ENCODE data around the gene PDZK1IP1. TPM values are rescaled to one million over a fixed set of nuclear protein-coding genes. Genes with fewer than 3 reads are reported as not detected.

Gene PDZK1IP1
- total and polyA plus RNA-seq, 2 of the 13 experiments (the other 11 are each of a cell fraction or from before 2014, with no cell fraction given): 0.24 to 1.6 TPM

GRCh38 chr1:47238935-47239592 is 49.2 kb upstream of the PDZK1IP1 start (continued):
- TF ChIP-seq, protein P1, sequence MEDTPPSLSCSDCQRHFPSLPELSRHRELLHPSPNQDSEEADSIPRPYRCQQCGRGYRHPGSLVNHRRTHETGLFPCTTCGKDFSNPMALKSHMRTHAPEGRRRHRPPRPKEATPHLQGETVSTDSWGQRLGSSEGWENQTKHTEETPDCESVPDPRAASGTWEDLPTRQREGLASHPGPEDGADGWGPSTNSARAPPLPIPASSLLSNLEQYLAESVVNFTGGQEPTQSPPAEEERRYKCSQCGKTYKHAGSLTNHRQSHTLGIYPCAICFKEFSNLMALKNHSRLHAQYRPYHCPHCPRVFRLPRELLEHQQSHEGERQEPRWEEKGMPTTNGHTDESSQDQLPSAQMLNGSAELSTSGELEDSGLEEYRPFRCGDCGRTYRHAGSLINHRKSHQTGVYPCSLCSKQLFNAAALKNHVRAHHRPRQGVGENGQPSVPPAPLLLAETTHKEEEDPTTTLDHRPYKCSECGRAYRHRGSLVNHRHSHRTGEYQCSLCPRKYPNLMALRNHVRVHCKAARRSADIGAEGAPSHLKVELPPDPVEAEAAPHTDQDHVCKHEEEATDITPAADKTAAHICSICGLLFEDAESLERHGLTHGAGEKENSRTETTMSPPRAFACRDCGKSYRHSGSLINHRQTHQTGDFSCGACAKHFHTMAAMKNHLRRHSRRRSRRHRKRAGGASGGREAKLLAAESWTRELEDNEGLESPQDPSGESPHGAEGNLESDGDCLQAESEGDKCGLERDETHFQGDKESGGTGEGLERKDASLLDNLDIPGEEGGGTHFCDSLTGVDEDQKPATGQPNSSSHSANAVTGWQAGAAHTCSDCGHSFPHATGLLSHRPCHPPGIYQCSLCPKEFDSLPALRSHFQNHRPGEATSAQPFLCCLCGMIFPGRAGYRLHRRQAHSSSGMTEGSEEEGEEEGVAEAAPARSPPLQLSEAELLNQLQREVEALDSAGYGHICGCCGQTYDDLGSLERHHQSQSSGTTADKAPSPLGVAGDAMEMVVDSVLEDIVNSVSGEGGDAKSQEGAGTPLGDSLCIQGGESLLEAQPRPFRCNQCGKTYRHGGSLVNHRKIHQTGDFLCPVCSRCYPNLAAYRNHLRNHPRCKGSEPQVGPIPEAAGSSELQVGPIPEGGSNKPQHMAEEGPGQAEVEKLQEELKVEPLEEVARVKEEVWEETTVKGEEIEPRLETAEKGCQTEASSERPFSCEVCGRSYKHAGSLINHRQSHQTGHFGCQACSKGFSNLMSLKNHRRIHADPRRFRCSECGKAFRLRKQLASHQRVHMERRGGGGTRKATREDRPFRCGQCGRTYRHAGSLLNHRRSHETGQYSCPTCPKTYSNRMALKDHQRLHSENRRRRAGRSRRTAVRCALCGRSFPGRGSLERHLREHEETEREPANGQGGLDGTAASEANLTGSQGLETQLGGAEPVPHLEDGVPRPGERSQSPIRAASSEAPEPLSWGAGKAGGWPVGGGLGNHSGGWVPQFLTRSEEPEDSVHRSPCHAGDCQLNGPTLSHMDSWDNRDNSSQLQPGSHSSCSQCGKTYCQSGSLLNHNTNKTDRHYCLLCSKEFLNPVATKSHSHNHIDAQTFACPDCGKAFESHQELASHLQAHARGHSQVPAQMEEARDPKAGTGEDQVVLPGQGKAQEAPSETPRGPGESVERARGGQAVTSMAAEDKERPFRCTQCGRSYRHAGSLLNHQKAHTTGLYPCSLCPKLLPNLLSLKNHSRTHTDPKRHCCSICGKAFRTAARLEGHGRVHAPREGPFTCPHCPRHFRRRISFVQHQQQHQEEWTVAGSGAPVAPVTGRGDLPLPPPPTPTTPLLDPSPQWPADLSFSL (CRISPR knock-in tag; IDR thresholded peaks at IDR 0.05): no peak
- TF ChIP-seq, protein P2, sequence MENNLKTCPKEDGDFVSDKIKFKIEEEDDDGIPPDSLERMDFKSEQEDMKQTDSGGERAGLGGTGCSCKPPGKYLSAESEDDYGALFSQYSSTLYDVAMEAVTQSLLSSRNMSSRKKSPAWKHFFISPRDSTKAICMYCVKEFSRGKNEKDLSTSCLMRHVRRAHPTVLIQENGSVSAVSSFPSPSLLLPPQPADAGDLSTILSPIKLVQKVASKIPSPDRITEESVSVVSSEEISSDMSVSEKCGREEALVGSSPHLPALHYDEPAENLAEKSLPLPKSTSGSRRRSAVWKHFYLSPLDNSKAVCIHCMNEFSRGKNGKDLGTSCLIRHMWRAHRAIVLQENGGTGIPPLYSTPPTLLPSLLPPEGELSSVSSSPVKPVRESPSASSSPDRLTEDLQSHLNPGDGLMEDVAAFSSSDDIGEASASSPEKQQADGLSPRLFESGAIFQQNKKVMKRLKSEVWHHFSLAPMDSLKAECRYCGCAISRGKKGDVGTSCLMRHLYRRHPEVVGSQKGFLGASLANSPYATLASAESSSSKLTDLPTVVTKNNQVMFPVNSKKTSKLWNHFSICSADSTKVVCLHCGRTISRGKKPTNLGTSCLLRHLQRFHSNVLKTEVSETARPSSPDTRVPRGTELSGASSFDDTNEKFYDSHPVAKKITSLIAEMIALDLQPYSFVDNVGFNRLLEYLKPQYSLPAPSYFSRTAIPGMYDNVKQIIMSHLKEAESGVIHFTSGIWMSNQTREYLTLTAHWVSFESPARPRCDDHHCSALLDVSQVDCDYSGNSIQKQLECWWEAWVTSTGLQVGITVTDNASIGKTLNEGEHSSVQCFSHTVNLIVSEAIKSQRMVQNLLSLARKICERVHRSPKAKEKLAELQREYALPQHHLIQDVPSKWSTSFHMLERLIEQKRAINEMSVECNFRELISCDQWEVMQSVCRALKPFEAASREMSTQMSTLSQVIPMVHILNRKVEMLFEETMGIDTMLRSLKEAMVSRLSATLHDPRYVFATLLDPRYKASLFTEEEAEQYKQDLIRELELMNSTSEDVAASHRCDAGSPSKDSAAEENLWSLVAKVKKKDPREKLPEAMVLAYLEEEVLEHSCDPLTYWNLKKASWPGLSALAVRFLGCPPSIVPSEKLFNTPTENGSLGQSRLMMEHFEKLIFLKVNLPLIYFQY (CRISPR knock-in tag; IDR thresholded peaks at IDR 0.05; ENCODE audit: borderline replicate concordance): no peak

All from HepG2 (cell line).